ENCODE measurements around the gene GJC1.

GJC1 gene

DNA sequence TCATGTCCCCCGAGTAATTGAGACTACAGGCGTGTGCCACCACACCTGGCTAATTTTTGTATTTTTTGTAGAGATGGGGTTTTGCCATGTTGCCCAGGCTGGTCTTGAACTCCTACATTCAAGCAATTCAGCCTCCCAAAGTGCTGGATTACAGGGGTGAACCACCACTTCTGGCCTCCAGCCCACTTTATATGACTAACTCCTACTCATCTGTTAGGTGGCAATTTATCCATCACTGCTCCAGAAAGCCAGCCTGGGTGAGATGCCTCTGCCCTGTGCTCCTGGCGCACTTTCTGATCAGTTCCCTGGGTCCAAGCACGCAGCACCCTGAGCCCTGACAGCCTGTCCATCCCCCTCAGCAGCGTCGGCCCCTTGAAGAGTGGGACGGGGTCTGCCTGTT lies 41.9 kb downstream of the GJC1 start:
- no peak for DNase-seq (ENCODE audit: low read depth, low spot score)
- TF ChIP-seq, protein P1, sequence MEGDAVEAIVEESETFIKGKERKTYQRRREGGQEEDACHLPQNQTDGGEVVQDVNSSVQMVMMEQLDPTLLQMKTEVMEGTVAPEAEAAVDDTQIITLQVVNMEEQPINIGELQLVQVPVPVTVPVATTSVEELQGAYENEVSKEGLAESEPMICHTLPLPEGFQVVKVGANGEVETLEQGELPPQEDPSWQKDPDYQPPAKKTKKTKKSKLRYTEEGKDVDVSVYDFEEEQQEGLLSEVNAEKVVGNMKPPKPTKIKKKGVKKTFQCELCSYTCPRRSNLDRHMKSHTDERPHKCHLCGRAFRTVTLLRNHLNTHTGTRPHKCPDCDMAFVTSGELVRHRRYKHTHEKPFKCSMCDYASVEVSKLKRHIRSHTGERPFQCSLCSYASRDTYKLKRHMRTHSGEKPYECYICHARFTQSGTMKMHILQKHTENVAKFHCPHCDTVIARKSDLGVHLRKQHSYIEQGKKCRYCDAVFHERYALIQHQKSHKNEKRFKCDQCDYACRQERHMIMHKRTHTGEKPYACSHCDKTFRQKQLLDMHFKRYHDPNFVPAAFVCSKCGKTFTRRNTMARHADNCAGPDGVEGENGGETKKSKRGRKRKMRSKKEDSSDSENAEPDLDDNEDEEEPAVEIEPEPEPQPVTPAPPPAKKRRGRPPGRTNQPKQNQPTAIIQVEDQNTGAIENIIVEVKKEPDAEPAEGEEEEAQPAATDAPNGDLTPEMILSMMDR (IDR thresholded peaks at IDR 0.05; ENCODE audit: low read depth, low read length) = no peak
- in situ Hi-C loops (cut with HindIII; ENCODE audit: low sequenced_read_pairs) = no loop called here
- H3K4me3 ChIP-seq (ENCODE audit: low read depth, low read length) = no peak overlapping the region

DNA sequence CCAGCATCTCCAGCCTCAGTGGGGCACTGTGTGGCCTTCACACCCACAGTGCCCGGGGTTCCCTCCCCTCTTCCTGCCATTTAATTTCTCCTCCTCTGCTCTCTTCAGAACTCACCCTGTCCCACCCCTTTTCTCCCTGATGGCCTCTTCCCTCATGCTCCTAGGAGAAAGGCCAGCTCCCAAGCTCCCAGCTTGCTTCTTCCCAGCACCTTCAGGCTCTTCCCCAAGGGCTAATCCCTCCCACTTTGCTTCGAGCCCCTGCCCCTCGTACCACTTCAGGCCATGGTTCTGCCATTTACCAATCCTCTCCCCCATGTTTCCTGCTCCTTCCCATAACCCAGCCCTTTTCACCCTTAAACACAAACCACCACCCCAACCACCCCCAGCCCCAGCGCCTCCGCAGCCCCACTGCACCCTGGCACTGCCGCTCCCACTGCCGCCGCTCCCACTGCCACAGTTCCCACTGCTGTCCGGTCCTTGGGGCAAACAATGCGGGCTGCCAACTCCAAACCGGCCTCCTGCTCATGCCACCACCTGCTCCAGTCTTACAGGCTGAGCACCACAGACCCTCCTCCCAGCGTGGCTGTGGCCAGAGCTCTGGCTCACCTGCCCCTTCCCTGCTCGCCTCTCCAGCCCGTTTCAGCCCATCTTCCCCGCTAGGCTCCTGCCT lies 42.7 kb downstream of the GJC1 start:
- no peak for DNase-seq (ENCODE audit: low read depth, low spot score)
- no peak overlapping the region for H3K4me3 ChIP-seq (ENCODE audit: low read depth, low read length)
- in situ Hi-C loops (cut with HindIII; ENCODE audit: low sequenced_read_pairs) = no loop called here
- TF ChIP-seq, protein P1 (IDR thresholded peaks at IDR 0.05; ENCODE audit: low read depth, low read length) = no peak

DNA sequence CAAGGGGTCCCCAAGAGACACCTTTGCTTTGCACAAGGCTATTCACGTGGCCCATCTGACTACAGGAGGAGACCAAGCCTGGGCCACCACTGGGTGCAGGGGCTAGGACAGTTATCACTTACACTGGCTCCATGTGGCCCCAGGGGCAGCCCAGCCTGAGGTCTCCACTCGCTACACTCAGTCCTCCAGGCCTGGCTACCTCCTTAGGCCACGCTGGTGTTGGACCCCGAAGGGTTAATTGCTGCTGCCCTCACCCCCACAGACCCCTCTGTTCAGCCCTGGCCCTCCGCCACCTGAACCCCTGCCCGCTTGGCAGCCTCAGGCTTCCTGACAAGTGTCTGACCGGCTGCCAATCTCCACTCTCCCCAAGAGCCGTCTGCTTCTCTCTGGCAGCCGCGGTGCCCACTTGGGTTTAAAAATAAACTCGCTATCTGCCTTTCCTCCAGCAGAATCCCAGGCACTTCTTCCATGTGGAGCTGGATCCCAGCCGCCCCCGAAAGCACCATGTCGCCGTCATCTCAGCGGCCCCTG lies 43.5 kb downstream of the GJC1 start:
- TF ChIP-seq, protein P1 (IDR thresholded peaks at IDR 0.05; ENCODE audit: low read depth, low read length) = no peak
- in situ Hi-C loops (cut with HindIII; ENCODE audit: low sequenced_read_pairs) = no loop called here
- no peak overlapping the region for H3K4me3 ChIP-seq (ENCODE audit: low read depth, low read length)
- DNase-seq (ENCODE audit: low read depth, low spot score) = no peak

DNA sequence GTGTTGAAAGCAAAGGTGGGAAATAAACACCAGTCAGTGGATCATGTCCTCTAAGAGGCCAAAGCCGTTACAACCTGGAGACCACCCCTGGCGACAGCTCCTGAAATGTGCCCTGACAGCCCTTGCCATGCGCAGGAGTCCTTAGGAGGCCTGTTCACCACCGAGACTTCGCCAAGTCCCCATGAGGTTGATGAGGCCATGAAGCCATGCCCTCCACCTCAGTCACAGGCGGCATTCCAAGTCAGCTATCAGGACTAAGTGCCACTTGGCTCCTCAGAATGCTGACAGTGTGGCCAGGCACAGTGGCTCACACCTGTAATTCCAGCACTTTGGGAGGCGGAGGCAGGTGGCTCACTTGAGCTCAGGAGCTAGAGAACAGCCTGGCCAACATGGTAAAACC lies 44.2 kb downstream of the GJC1 start:
- in situ Hi-C loops (cut with HindIII; ENCODE audit: low sequenced_read_pairs) = no loop called here
- no peak for DNase-seq (ENCODE audit: low read depth, low spot score)
- no peak overlapping the region for H3K4me3 ChIP-seq (ENCODE audit: low read depth, low read length)
- TF ChIP-seq, protein P1 (IDR thresholded peaks at IDR 0.05; ENCODE audit: low read depth, low read length) = no peak

DNA sequence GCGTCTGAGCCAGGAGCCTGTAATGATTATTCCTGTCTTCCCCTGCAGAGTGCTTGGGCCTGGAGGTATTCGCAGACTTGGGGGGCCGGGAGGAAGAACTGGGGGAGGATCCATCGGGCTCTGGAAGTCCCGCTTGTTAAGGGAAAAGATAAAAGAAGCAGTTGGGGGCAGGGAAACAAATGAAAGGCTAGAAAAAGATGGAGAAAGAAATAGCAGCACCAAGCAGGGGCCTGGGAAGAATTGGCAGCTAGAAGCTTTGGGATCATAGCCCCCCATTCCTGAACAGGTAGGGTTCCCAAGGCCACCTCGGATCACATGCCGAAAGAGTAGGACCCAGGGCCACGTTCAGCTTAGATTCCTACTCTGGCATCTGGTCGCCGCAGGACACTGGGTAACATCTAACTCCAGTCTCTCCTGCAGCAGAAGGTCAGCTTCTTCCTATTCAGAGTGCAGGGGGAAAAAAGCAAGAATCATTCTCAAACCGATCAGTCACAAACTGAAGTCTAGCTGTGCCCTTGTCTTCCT lies 47.7 kb downstream of the GJC1 start:
- in situ Hi-C loops (cut with HindIII; ENCODE audit: low sequenced_read_pairs) = no loop called here
- no peak for DNase-seq (ENCODE audit: low read depth, low spot score)
- TF ChIP-seq, protein P1 (IDR thresholded peaks at IDR 0.05; ENCODE audit: low read depth, low read length) = no peak
- no peak overlapping the region for H3K4me3 ChIP-seq (ENCODE audit: low read depth, low read length)

DNA sequence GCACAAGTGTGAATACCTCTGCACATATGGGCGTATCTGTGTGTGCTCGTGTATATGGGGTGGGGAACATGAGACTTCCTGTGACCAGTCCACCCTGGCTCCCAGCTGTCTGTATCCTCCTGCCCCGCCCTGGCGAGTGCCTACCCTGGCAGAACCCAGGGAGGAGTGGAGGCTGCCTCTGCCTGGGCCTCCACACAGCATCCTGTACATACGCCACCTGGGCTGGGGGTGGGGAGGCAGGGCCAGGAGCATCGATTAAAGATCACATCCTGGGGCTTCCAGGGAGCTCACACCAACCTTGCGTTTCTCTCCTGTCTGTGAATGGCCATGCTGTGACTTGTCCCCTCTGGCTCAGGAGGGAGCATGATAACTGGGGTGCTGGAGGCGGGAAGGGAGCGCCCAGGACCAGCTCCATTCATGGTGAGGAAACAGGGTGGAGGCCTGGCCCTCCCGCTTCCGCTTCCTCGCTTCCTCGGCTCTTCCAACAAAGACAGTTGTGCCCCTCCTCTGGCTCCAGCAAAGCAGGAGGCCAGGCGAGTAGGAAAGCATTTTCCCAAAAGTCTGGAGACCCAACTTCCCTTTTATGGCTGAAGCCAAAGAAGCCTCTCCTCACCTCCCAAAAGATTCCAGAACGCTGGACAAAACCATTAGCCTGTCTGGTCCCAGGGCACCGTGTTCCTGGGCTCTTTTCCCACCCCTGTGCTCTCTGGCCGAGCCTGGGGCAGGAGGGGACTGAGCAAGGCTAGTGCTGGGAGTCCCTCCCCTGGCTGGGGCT lies 48.3 kb downstream of the GJC1 start:
- in situ Hi-C loops (cut with HindIII; ENCODE audit: low sequenced_read_pairs) = no loop called here
- H3K4me3 ChIP-seq (ENCODE audit: low read depth, low read length) = no peak overlapping the region
- TF ChIP-seq, protein P1 (IDR thresholded peaks at IDR 0.05; ENCODE audit: low read depth, low read length) = no peak
- no peak for DNase-seq (ENCODE audit: low read depth, low spot score)

All from astrocyte of the spinal cord (primary cell).